AG04449 (cell line): ENCODE data around the gene TTLL5.

ENCODE experiments used
- CTCF ChIA-PET: fragments of 350-600 bp; formaldehyde crosslinking; extraction: SDS; loops from one replicate; lab custom pipeline; 2021; ENCODE audit warnings: antibody characterized with exemption; lab: Yijun Ruan, JAX
- POLR2A ChIA-PET: fragments of 400-600, 350-600 bp; formaldehyde crosslinking; extraction: SDS; loops from one replicate; lab custom pipeline; 2020; ENCODE audit warnings: antibody characterized with exemption, inconsistent platforms; lab: Yijun Ruan, JAX
- DNase-seq: peaks from one replicate; pipeline ENCODE4 v3.0.0-alpha.2; 2010; ENCODE audit warnings: low read depth, low spot score
- H3K4me3 ChIP-seq: 2 replicates; pipeline ENCODE4 v1.5.1; 2011; ENCODE audit warnings: low read depth, mild to moderate bottlenecking, control low read depth, low read length
- TF ChIP-seq, protein P1 (sequence below): IDR thresholded peaks from one replicate; pipeline ENCODE4 v1.5.1; 2011; ENCODE audit warnings: mild to moderate bottlenecking, moderate library complexity, low read length, control low read depth, inconsistent platforms; ENCODE audit not compliant: insufficient read depth; ENCODE audit errors: missing control alignments

The TTLL5 gene

GRCh38 chr14:75769047-75769685, 108.1 kb downstream of the TTLL5 start:
- ChIA-PET POLR2A (no interaction called here), CTCF (interaction anchor here (1.2 to 5.1 kb wide), 3 partner anchors 24 to 210 kb away, joined by 3 to 21 read pairs (median 4); no protein-coding TSS in a partner anchor)
- DNase-seq, result no peak
- TF ChIP-seq, protein P1, sequence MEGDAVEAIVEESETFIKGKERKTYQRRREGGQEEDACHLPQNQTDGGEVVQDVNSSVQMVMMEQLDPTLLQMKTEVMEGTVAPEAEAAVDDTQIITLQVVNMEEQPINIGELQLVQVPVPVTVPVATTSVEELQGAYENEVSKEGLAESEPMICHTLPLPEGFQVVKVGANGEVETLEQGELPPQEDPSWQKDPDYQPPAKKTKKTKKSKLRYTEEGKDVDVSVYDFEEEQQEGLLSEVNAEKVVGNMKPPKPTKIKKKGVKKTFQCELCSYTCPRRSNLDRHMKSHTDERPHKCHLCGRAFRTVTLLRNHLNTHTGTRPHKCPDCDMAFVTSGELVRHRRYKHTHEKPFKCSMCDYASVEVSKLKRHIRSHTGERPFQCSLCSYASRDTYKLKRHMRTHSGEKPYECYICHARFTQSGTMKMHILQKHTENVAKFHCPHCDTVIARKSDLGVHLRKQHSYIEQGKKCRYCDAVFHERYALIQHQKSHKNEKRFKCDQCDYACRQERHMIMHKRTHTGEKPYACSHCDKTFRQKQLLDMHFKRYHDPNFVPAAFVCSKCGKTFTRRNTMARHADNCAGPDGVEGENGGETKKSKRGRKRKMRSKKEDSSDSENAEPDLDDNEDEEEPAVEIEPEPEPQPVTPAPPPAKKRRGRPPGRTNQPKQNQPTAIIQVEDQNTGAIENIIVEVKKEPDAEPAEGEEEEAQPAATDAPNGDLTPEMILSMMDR, result no peak
- no peak overlapping the region for H3K4me3 ChIP-seq

DNA sequence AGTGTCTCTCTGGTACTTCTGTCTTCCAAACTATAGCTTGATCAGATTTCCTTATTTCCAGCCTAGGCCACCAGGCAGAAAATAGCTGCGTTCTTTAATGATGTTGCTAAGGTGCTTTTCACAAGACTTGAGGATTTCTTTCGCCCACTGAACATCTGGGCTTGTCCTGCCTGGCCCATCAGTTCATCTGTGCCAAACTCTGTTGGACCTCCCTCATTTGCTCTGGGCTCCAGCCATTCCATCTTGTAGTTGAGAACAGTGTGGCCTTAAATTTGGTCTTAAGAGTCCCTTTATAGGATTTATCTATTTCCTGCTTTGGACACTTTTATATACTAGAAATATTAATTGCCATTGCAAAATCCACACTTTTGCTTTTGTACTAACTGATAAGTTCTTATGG, 109.6 kb downstream of the TTLL5 start:
- H3K4me3 ChIP-seq, result no peak overlapping the region
- TF ChIP-seq, protein P1, result no peak
- ChIA-PET POLR2A (no interaction called here), CTCF (interaction anchor here (5.1 kb wide), 1 partner anchor 23 kb away, joined by 21 read pairs; no protein-coding TSS in a partner anchor)
- DNase-seq, result no peak

- CTCF ChIA-PET, result interaction anchor here (1.0 to 5.1 kb wide), 5 partner anchors 11 to 207 kb away, joined by 3 to 21 read pairs (median 5); no protein-coding TSS in a partner anchor
Observed at GRCh38 chr14:75771595-75771994, 110.5 kb downstream of the TTLL5 start.

GRCh38 chr14:75773046-75773445, 112.0 kb downstream of the TTLL5 start:
- no peak for DNase-seq
- ChIA-PET POLR2A (no interaction called here), CTCF (interaction anchor here (1.0 to 3.1 kb wide), 4 partner anchors 10 to 134 kb away, joined by 3 to 10 read pairs (median 4); no protein-coding TSS in a partner anchor)
- TF ChIP-seq, protein P1, result no peak
- no peak overlapping the region for H3K4me3 ChIP-seq

More at GRCh38 chr14:75771595-75771994, 110.5 kb downstream of the TTLL5 start:
- POLR2A ChIA-PET, result no interaction called here
- H3K4me3 ChIP-seq, result no peak overlapping the region
- no peak for DNase-seq
- TF ChIP-seq, protein P1, result no peak

DNA sequence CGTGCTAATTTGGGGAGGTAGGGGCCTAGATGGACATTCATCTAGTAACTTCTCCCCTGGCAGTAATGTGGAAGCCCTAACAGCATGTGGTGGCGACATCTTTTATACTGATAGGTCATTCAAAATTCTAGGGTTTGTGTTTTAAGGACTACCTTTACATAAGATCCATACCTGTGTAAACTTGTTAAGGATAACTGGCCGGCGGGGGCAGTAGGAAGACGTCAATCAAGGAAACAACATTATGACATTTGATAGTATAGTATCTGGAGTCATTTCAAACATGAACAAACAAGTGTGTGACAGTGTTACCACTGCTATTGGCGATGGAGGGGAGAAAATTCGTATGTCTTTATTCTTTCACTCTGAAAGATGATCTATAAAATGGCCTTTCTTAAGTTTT, 120.0 kb downstream of the TTLL5 start:
- H3K4me3 ChIP-seq, result no peak overlapping the region
- TF ChIP-seq, protein P1, result no peak
- CTCF ChIA-PET, result interaction anchor here (1.7 to 2.0 kb wide), 2 partner anchors 14 to 126 kb away, joined by 4 to 7 read pairs; no protein-coding TSS in a partner anchor
- DNase-seq, result no peak
- POLR2A ChIA-PET, result no interaction called here

GRCh38 chr14:75783184-75783583, 122.1 kb downstream of the TTLL5 start:
- DNase-seq, result no peak
- ChIA-PET POLR2A (no interaction called here), CTCF (interaction anchor here (1.2 to 2.3 kb wide), 4 partner anchors 10 to 74 kb away, joined by 4 to 8 read pairs (median 6); no protein-coding TSS in a partner anchor)
- TF ChIP-seq, protein P1, result no peak
- no peak overlapping the region for H3K4me3 ChIP-seq
